ENCODE results near the gene AP4E1. TPM values are rescaled to one million over a fixed set of nuclear protein-coding genes. Genes with fewer than 3 reads are reported as not detected.

AP4E1 gene
- total and polyA plus RNA-seq, 2 of the 4 experiments (the other 2 are of a cell fraction): 3.1 to 6.8 TPM

GRCh38 chr15:50964075-50964474, 55.6 kb downstream of the AP4E1 start:
- dilution Hi-C loops (cut with HindIII; ENCODE audit: low sequenced_read_pairs, unreplicated experiment) (no loop called here), intact Hi-C loops (cut with micrococcal nuclease) (no loop called here), in situ Hi-C loops (cut with MboI; ENCODE audit: low sequenced_read_pairs) (no loop called here)
- H3K14ac ChIP-seq (replicated peaks; ENCODE audit: low read depth, low read length): no peak overlapping the region
- no peaks in the 10 kb centered on the region for H3K4me1 ChIP-seq (ENCODE audit: control insufficient read depth, insufficient read depth, low read length)
- H4K20me1 ChIP-seq (ENCODE audit: insufficient read depth, low read length): no peaks in the 10 kb centered on the region
- no peak overlapping the region for H3K4me3 ChIP-seq (ENCODE audit: insufficient read depth, low read depth, low read length)
- no peak overlapping the region for H3K4ac ChIP-seq (ENCODE audit: low read depth, low read length)
- H3K23ac ChIP-seq (ENCODE audit: low read depth, low read length): no peak overlapping the region
- no peak overlapping the region for H2AFZ ChIP-seq (replicated peaks; ENCODE audit: low read length, poor library complexity)
- H2BK5ac ChIP-seq (ENCODE audit: low read depth, low read length, poor library complexity, severe bottlenecking): no peak overlapping the region
- no peak overlapping the region for H4K91ac ChIP-seq (ENCODE audit: insufficient read depth, low read depth, low read length)
- peaks cover 0 to 14% of the 10 kb centered on the region in 2 experiments; a peak in 3 of 4 replicates for H3K79me1 ChIP-seq (ENCODE audit: low read depth in 1 of 2, low read length in 2 of 2)
- H3K27ac ChIP-seq (ENCODE audit: insufficient read depth, low read length): no peak overlapping the region
- H3K4me2 ChIP-seq (ENCODE audit: low read depth, low read length): no peak overlapping the region
- H2BK15ac ChIP-seq (ENCODE audit: low read depth, low read length): no peak overlapping the region
- no peak overlapping the region for H3K9ac ChIP-seq (ENCODE audit: low read depth, low read length)
- no peaks in the 10 kb centered on the region for H3K27me3 ChIP-seq (ENCODE audit: control insufficient read depth, insufficient read depth, low read length)
- H4K8ac ChIP-seq (ENCODE audit: low read depth in 2 of 2, low read length in 2 of 2): no peak overlapping the region
- TF ChIP-seq POLR2A (IDR thresholded peaks at IDR 0.05; ENCODE audit: low read depth, low read length): no peak
- TF ChIP-seq BHLHE40 (IDR thresholded peaks at IDR 0.05; ENCODE audit: low read depth, low read length): no peak
- no peak for TF ChIP-seq CEBPB (IDR thresholded peaks at IDR 0.05; ENCODE audit: low read depth, low read length)
- TF ChIP-seq MXI1 (IDR thresholded peaks at IDR 0.05; ENCODE audit: borderline replicate concordance, low read depth, low read length): no peak
- no peak for TF ChIP-seq USF2 (IDR thresholded peaks at IDR 0.05; ENCODE audit: low read depth, low read length)
- TF ChIP-seq RFX5 (IDR thresholded peaks at IDR 0.05; ENCODE audit: low read depth, low read length): no peak
- no peak for TF ChIP-seq RCOR1 (IDR thresholded peaks at IDR 0.05; ENCODE audit: insufficient replicate concordance, low read length)
- TF ChIP-seq FOS (IDR thresholded peaks at IDR 0.05; ENCODE audit: low read depth, low read length): no peak
- no peak for TF ChIP-seq MAFK (IDR thresholded peaks at IDR 0.05; ENCODE audit: low read depth, low read length)
- TF ChIP-seq ELK1 (IDR thresholded peaks at IDR 0.05; ENCODE audit: borderline replicate concordance, low read depth, low read length): no peak
- no peak overlapping the region for H2AK5ac ChIP-seq (ENCODE audit: low read depth, low read length)
- no peak overlapping the region for H3K18ac ChIP-seq (ENCODE audit: low read depth, low read length)
- no peaks in the 10 kb centered on the region for H3K9me1 ChIP-seq (ENCODE audit: insufficient read depth, low read length)
- no peak overlapping the region for H4K5ac ChIP-seq (ENCODE audit: low read depth, low read length)
- BruUV-seq (replicated peaks): no TSS peak
- peaks cover 6% of the 10 kb centered on the region for H3K36me3 ChIP-seq (ENCODE audit: control insufficient read depth, insufficient read depth, low read length)
- no peak overlapping the region for H2BK20ac ChIP-seq (ENCODE audit: low read depth, low read length)
- no peak overlapping the region for H2AK9ac ChIP-seq (replicated peaks; ENCODE audit: low read depth, low read length, poor library complexity)
- H3K56ac ChIP-seq (ENCODE audit: extremely low read depth, insufficient read depth, low read length): no peak overlapping the region
- CTCF ChIA-PET: no interaction called here
- ATAC-seq (ENCODE audit: low read depth) (no peak), DNase-seq (no peak)
- H3K9me3 ChIP-seq (ENCODE audit: control insufficient read depth, insufficient read depth, low read length): peaks cover 7% of the 10 kb centered on the region
- H2BK120ac ChIP-seq (ENCODE audit: low read depth, low read length): no peak overlapping the region
- POLR2A ChIA-PET (ENCODE audit: unreplicated experiment): no interaction called here

Data from IMR-90 (cell line).